ENCODE data around the gene COQ9. TPM values are rescaled to one million over a fixed set of nuclear protein-coding genes. Genes with fewer than 3 reads are reported as not detected.
"Not testable (repeated sequence)": the region's sequence is repeated elsewhere in the genome, so short reads cannot be mapped to it uniquely, and the experiment has no call there.

The COQ9 gene, protein sequence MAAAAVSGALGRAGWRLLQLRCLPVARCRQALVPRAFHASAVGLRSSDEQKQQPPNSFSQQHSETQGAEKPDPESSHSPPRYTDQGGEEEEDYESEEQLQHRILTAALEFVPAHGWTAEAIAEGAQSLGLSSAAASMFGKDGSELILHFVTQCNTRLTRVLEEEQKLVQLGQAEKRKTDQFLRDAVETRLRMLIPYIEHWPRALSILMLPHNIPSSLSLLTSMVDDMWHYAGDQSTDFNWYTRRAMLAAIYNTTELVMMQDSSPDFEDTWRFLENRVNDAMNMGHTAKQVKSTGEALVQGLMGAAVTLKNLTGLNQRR
- polyA plus RNA-seq: 10 to 100 TPM; 14.6 to 30.3 (median 24.6) TPM

DNA sequence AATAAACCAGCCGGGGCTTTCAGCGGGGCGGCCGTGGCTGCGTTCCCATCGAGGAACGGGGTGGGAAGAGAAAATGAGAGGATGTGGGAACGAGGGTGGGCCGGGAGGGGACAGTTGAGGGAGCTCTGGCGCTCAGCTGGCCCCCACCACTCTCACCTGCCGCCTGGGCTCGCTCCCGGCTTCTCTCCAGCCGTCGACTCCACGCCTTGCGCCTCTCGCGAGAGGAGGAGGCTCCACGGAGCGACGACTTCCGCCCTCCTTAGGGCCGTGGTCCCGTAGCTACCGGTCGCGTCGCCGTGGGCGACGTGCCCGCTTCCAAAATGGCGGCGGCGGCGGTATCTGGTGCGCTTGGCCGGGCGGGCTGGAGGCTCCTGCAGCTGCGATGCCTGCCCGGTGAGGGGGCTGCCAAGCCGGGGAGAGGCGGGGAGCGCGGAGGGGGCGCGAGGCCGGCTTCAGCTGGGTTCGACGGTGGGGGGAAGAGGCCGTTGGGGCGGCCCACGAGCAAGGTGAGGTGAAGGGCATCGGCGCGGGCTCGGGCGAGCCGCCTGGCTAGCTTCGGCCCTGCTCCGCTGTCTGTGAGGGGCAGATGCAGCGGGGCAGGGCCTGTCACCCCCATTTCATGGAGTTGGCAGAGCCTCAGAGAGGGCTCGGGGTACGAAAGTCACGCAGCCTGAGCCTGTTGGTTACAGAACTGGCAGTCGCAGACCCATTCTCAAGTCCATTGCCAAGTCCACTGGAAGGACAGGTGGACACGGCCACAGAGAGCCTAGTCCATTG lies at the start of gene COQ9, which contains the start of gene CIAPIN1:
Gene COQ9 (plus strand): TSS at position 294 of the 777 bp plus-strand sequence. CDS start 27 bp downstream, at position 321.
Gene CIAPIN1 (minus strand): TSS at position 200 of the 777 bp plus-strand sequence. CDS start 6,457 bp downstream, outside the sequence.
- H3K27ac Mint-ChIP-seq: peak within 1 kb of the TSS; percentile 80 to 93 (median 85)
- peaks cover 16 to 33% of the 10 kb centered on the region in 2 donors for H3K4me1 Mint-ChIP-seq
- peaks cover 4 to 7% (median 6%) of the 10 kb centered on the region in 3 donors for H3K36me3 Mint-ChIP-seq
- H3K27me3 Mint-ChIP-seq (ENCODE audit: low read depth in 3 of 3): peaks cover 0 to 1% (median 0%) of the 10 kb centered on the region in 3 donors
- peak within 1 kb of the TSS; percentile 89 to 91 (median 90) for H3K4me3 Mint-ChIP-seq
- H3K9me3 Mint-ChIP-seq: no peaks in the 10 kb centered on the region
- DNase-seq: peak; percentile 88 to 91 (median 91)

DNA sequence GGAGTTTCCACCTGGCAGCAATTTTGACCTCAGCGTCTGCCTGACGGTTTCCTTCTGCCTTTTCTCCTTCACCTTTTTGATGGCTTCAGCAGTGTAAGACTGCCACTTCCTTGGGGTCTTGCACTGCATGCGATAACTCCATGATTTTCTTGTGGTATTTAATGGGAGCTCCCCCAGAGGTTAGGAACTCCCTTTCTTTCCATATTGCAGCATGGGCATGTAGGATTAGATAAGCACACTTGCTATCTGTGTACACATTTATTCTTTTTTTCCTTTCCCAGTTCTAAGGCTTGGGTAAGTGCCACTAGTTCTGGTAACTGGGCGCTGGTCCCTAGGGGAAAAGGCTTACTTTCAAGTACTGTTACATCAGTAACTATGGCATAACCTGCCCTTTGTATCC lies 49.8 kb upstream of the COQ9 start:
- H3K4me1 Mint-ChIP-seq; DNase-seq; H3K27ac Mint-ChIP-seq; H3K27me3 Mint-ChIP-seq (ENCODE audit: low read depth in 3 of 3); H3K36me3 Mint-ChIP-seq; H3K9me3 Mint-ChIP-seq; H3K4me3 Mint-ChIP-seq: not testable (repeated sequence)

DNA sequence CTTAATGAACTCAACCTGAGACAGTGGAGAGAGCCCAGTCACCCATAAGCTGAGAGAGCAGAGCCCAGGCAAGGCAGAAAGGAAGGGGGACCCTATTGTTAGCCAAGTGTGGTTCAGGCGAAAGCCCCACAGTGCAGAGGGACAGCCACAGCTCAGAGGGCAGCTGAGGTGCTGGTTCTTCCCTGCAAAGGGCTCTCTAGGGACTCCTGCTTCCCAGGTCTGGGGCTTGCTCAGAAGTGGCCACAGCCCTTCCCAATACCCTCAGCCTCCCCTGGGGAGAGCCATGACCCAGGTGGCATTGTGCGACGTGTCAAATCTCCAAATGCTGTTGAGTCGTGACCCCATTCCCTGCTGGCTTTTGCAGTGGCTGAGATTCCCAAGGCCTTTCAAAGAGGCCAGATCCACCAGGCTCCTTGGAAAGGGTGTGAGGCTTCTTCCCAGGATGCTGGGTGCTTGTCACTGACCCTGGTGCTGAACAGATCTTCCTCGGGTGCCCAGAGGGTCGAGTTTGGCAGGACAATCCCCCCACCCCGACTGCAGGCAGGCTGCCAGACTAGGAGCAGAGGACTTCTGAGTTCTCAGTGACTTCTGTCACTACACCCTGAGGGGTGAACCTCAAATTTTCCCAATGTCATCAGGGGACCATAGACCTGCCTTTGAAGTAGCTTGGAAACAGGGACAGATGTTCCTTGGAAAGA lies 45.2 kb upstream of the COQ9 start:
- Mint-ChIP-seq H3K4me3 (no peak overlapping the region), H3K4me1 (no peaks in the 10 kb centered on the region), H3K27ac (no peak overlapping the region), H3K9me3 (no peaks in the 10 kb centered on the region), H3K36me3 (no peaks in the 10 kb centered on the region), H3K27me3 (ENCODE audit: low read depth in 3 of 3) (peaks cover 1 to 5% (median 3%) of the 10 kb centered on the region in 3 donors)
- DNase-seq: no peak

DNA sequence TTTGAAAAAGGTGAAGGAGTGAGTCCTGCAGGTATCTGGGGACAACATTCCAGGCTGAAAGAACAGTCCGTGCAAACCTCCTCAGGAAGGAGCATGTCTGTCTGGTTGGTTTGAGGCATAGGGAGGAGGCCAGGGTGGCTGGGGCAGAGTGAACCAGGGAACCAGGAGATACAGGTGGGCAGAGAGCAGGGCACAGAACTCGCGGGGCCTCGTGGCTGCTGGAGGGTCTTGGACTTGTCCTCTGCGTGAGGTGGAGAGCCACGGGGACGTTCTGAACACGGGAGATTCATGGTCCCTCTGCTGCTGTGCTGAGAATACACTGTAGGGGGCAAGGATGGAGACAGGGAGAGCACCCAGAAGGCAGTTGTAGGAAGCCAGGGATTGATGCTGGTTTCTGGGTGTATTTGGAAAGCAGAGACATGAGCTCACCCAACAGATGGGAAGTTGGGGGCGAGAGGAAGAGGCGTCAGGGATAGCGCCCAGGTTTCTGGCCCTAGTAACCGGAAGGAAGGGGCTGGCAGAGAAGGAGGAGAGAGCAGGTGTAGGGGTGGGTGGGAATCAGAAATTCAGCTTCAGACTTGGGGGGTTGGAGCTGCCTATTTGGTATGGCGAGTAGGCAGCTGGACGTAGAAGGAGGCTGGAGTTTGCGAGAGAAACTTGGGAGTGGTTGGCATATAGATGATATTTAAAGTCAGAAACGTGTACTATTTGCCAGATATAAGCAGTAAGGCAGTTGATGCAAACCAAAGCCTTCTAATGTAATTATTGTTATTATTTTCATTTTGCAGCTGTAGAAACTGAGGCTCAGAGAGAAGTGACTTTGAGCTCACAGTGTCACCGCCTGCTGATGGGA lies 43.1 kb upstream of the COQ9 start, which contains the start of gene CCL17:
Gene CCL17 (plus strand): TSS at position 803 of the 853 bp plus-strand sequence. CDS start 9,166 bp downstream, outside the sequence.
- Mint-ChIP-seq H3K36me3 (peaks cover 0 to 1% (median 0%) of the 10 kb centered on the region in 3 donors), H3K4me3 (no peak within 1 kb of the TSS), H3K9me3 (peaks cover 0 to under 1% (median 0%) of the 10 kb centered on the region in 6 donors), H3K27ac (peak within 1 kb of the TSS in 1 of 6 donors; percentile 13), H3K4me1 (no peaks in the 10 kb centered on the region), H3K27me3 (ENCODE audit: low read depth in 3 of 3) (peaks cover 1 to 7% (median 1%) of the 10 kb centered on the region in 3 donors)
- DNase-seq: no peak

DNA sequence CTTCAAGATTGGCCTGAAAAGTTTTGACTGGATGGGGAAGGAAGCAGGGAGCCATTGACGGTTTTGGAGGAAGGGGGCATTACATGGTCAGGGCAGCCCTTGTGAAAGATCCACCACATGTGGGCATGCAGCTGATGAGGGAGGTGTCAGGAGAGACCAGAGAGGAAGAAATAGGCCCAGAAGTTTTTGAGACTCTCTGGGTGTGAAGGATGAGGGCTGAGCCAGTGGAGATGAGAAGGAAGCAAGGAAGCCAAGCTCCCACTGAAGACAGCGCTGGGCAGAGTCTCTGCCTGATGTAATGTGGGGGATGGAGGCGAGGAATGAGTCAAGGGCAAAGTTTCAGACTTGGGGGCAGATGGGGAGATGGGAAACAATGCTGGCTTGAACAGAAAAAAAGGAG lies 42.2 kb upstream of the COQ9 start:
- Mint-ChIP-seq H3K9me3 (peaks cover 0 to 2% (median 0%) of the 10 kb centered on the region in 6 donors), H3K27me3 (ENCODE audit: low read depth in 3 of 3) (peaks cover 1 to 8% (median 1%) of the 10 kb centered on the region in 3 donors), H3K36me3 (peaks cover 0 to 3% (median 0%) of the 10 kb centered on the region in 3 donors), H3K27ac (no peak overlapping the region), H3K4me3 (no peak overlapping the region), H3K4me1 (no peaks in the 10 kb centered on the region)
- DNase-seq: no peak

DNA sequence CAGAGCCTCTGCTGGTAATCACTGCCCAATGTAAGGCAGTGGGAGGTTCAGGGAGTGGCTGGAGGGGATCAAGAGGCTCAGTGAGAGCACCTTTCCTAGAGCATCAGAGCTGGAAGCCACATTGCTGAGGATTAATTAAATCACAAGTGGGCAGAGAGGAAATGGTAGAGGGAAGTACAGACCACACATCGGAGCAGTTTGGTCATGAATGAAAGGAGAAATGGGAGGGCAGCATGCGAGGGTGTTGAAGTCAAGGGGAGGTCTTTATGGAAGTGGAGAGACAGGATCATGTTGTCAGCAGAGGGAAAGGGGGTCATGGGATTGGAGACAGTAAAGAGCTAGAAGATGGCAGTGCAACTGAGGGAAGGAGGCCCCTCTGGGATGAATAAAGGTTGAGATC lies 40.4 kb upstream of the COQ9 start:
- H3K27me3 Mint-ChIP-seq (ENCODE audit: low read depth in 3 of 3): peaks cover 1 to 8% (median 1%) of the 10 kb centered on the region in 3 donors
- no peak overlapping the region for H3K4me3 Mint-ChIP-seq
- peaks cover 0 to 3% (median 0%) of the 10 kb centered on the region in 3 donors for H3K36me3 Mint-ChIP-seq
- H3K27ac Mint-ChIP-seq: no peak overlapping the region
- no peaks in the 10 kb centered on the region for H3K4me1 Mint-ChIP-seq
- DNase-seq: no peak
- peaks cover 0 to 2% (median 0%) of the 10 kb centered on the region in 6 donors for H3K9me3 Mint-ChIP-seq

DNA sequence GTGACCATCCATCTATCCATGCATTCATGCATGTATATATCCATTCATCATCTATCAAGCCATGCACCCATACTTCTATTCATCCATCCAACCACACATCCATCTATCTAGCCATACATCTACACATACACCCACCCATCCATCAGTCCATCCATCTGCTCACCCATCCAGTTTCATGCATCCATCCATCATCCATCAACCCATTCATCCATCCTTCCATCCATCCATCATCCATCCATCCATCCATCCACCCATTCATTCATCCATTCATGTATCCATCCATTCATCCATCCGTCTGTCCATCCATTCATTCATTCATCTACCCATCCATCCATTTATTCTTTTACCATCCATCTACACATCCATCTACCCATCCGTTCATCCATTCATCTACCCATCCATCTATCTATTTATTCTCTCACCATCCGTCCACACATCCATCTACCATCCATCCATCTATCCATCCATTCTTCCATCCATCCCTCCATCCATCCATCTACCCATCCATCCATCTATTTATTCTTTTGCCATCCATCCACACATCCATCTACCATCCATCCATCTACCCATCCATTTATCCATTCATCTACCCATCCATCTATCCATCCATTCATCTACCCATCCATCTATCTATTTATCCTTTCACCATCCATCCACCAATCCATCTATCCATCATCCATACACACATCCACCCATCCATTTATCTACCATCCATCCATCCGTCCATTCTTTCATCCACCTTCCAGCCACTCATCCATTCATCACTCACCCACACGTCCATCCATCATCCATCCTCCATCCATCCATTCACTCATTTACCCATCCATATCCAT lies 39.5 kb upstream of the COQ9 start:
- H3K9me3 Mint-ChIP-seq: peaks cover 0 to 2% (median 0%) of the 10 kb centered on the region in 6 donors
- H3K27ac Mint-ChIP-seq: no peak overlapping the region
- no peak overlapping the region for H3K4me3 Mint-ChIP-seq
- no peaks in the 10 kb centered on the region for H3K4me1 Mint-ChIP-seq
- DNase-seq: no peak
- peaks cover 0 to 3% (median 0%) of the 10 kb centered on the region in 3 donors for H3K36me3 Mint-ChIP-seq
- peaks cover 1 to 5% (median 1%) of the 10 kb centered on the region in 3 donors for H3K27me3 Mint-ChIP-seq (ENCODE audit: low read depth in 3 of 3)

DNA sequence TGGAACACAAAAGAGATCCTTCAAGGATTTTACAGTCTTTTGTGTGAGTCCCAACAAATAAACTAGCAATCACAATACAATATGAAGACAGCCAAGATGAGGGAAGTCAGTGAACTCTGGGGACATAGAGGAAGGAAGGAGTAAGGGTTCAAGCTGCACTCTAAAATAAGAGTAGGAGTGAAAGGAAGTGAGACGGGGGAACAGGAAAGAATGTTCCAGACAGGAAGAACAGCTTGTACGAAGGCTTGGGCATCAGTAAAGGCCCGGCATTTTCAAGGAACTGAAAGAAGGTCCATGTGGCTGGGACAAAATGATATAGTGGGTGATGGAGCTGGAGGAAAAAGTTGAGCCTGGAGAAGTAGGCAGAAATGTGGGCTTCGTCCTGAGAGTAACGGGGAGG lies 38.2 kb upstream of the COQ9 start:
- Mint-ChIP-seq H3K36me3 (peaks cover 0 to 3% (median 0%) of the 10 kb centered on the region in 3 donors), H3K27ac (peak overlapping the region in 1 of 6 donors; percentile 48), H3K4me1 (no peaks in the 10 kb centered on the region), H3K9me3 (peaks cover 0 to 2% (median 0%) of the 10 kb centered on the region in 6 donors), H3K27me3 (ENCODE audit: low read depth in 3 of 3) (peaks cover 0 to 4% (median 1%) of the 10 kb centered on the region in 3 donors), H3K4me3 (no peak overlapping the region)
- DNase-seq: no peak

DNA sequence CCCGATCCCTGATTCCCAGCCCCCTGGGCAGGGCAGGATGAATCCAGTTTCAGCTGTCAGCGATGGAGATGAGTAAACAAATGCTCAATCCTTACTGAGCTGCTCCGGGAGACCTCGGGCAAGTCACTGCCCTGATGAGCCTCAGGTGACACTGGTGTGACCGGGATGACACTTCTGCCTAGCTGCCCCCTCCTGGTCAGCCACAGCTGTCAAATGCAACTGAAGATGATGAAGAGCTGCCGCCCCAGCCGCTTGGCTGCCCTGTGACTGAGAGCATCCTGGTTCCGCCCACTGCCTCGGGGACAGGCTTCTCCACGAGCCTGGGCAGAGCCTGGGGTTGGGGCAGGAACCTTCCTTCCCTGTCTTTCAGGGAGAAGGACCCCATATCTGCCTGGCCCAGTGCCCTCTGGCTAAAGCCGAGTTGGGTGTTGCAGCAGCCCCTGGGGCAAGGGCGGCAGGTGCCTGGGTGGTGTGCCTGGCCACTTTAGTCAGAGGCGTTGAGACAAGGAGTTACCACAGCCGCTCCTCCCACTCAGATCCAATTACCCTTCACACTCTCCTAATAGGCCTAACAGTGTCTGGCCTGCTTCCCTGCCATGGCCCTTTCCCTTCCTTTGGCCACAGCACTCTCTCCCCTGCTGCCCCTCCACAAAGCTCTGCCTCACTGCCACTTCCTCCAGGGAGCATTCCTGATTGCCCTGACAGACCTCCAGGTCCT lies 37.2 kb upstream of the COQ9 start:
- DNase-seq: no peak
- H3K9me3 Mint-ChIP-seq: peaks cover 0 to 2% (median 0%) of the 10 kb centered on the region in 6 donors
- H3K4me1 Mint-ChIP-seq: peaks cover 0 to 3% of the 10 kb centered on the region in 2 donors
- H3K4me3 Mint-ChIP-seq: no peak overlapping the region
- H3K36me3 Mint-ChIP-seq: peaks cover 0 to 3% (median 0%) of the 10 kb centered on the region in 3 donors
- peaks cover 0 to 5% (median 0%) of the 10 kb centered on the region in 3 donors for H3K27me3 Mint-ChIP-seq (ENCODE audit: low read depth in 3 of 3)
- H3K27ac Mint-ChIP-seq: no peak overlapping the region

DNA sequence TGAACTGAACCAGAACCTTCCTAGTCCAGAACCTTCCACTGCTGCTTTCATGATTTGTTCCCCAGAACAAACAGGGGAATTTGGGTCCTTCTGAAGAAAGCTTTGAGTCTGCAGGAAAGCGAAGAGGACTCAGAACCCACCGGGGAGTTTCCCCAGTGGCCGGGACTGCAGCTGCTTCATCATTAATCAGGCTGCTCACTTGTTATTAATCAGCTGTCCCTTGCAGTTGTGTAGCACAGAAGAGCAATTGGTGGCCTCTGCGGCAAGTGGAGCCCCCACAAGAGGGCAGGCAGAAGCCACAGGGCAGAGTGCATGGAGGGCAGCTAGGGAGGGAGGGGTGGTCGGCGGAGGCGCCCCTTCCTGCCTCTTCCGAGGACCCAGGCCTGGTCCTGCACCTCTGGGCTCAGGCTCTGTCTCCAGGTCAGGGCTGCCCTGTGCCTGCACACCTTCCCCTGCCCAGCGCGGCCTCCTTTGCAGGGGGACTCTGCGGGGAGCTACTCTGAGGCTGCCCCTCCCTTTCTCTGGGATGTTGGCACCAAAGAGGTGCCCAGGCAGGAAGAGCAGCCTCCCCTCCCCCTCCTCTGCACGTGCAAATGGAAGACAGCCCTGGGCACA lies 35.8 kb upstream of the COQ9 start:
- peaks cover 2 to 6% of the 10 kb centered on the region in 2 donors for H3K4me1 Mint-ChIP-seq
- no peak for DNase-seq
- no peak overlapping the region for H3K27ac Mint-ChIP-seq
- H3K4me3 Mint-ChIP-seq: no peak overlapping the region
- H3K27me3 Mint-ChIP-seq (ENCODE audit: low read depth in 3 of 3): peaks cover 3 to 5% (median 3%) of the 10 kb centered on the region in 3 donors
- H3K36me3 Mint-ChIP-seq: peaks cover 0 to 3% (median 0%) of the 10 kb centered on the region in 3 donors
- H3K9me3 Mint-ChIP-seq: peaks cover 0 to 2% (median 0%) of the 10 kb centered on the region in 6 donors

DNA sequence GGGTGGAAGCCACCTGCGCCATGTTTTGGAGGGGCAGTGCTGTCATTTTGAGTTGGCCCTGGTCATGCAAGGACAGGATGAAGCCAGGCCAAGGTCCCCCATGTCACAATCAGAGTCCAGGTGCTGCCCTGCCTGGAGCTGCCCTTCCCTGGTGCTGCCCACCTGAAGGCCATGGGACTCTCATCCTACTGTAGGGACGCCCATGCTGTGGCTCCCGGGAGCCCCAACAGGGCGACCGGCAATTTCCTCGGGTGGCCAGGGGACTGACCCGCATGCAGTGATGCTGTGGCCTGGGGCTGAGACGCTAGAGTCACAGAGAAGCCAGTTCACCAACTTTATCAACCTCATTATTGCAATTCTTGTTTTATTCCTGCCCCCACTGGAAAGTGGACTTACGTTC lies 34.7 kb upstream of the COQ9 start:
- Mint-ChIP-seq H3K9me3 (peaks cover 0 to 2% (median 0%) of the 10 kb centered on the region in 6 donors), H3K27me3 (ENCODE audit: low read depth in 3 of 3) (peaks cover 5 to 12% (median 11%) of the 10 kb centered on the region in 3 donors), H3K4me3 (no peak overlapping the region), H3K36me3 (peaks cover 0 to 3% (median 0%) of the 10 kb centered on the region in 3 donors), H3K4me1 (peaks cover 13 to 16% of the 10 kb centered on the region in 2 donors), H3K27ac (peak overlapping the region in 1 of 6 donors; percentile 63)
- no peak for DNase-seq

Measured in immature natural killer cell (primary cell).